ENCODE measurements around the gene RASGRF2.
"Not testable (repeated sequence)": the region's sequence is repeated elsewhere in the genome, so short reads cannot be mapped to it uniquely, and the experiment has no call there.

Gene RASGRF2

GRCh38 chr5:81239613-81240012, 279.4 kb downstream of the RASGRF2 start:
- DNase-seq (ENCODE audit: low read depth in 2 of 2), result no peak

- DNase-seq (ENCODE audit: low read depth in 2 of 2), result no peak
Observed at GRCh38 chr5:81241001-81241400, 280.8 kb downstream of the RASGRF2 start.

- no peak for DNase-seq (ENCODE audit: low read depth in 2 of 2)
Observed at GRCh38 chr5:81241961-81242648, 281.9 kb downstream of the RASGRF2 start.

DNA sequence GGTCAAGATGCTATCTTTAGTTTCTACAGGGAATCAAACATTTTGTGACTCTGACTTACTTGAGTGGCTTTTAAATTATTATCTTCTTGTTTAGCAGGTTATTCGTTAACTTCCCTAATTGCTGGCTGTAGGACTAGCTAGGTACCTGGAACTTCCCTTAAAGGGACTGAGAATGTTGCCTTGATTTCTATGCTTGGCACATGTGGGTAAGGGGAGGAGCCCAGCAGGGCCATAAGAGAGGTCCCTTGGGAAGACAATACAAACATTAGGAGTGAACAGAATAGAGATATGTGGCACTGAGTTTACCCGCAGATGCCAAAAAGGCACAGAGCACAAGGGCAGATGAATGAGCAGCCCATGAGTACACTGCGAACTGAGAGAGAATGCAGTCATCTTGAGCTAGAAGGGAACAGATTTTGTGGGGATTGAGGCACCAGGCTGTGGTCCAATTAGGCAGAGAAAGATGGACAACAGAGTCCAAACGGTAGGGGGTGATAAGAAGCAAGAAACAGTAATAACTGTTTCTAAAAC, 282.8 kb downstream of the RASGRF2 start:
- no peak for DNase-seq (ENCODE audit: low read depth in 2 of 2)

DNA sequence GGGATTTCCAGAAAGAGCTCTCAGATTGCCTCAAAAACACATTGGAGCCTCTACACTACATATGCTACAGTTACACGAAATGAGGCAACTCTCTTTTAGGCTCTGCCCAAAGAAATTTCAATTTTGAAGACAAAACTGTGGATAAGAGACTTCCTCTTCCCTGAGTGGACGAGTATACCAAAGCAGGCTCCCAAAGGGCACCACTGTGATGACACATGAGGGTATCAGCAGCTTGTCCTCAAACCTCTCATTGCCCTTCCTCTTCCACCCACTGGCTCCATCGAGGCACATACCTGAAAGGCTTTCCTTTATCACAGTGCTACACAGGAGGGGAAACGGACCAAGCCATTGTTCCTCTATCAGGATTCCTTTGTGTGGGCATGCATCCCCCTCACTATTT, 284.3 kb downstream of the RASGRF2 start:
- DNase-seq (ENCODE audit: low read depth in 2 of 2), result no peak

DNA sequence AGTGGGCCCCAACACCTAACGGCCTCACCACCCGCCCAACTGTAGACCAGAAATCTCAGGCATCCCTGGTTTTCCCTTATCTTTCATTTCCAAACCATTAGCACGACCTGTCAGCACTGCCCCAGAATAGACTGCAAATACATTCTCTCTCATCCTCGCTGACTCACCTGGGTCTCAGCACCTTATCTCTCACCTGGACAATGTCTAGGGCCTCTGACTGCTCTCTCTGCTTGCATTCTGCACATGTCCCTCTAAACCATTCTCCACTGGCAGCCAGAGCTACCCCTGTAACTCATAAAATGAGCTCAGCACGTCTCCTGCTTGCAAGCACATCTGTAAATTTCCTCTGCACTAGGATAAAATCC, 285.7 kb downstream of the RASGRF2 start:
- no peak for DNase-seq (ENCODE audit: low read depth in 2 of 2)

DNA sequence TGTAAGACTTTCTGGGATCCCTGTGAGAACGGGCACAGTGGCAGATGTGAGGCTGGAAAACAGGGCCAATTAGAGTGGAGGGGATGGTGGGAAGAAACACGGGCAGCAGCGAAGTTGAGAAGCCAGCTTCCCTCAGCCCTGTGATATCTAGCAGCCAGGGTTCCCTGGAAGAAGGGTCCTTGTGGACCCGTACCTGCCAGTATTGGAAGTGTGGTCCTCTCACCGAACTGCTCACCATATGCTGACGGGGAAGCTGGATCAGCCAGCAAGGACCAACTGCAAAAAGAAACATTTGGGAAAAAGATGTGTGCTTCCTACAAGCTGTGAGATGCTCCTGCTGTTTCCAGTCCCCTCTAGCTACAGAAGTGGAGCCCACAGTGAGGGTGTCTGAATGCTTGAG, 286.5 kb downstream of the RASGRF2 start:
- no peak for DNase-seq (ENCODE audit: low read depth in 2 of 2)

- no peak for DNase-seq (ENCODE audit: low read depth in 2 of 2)
Observed at GRCh38 chr5:81247441-81247972, 287.3 kb downstream of the RASGRF2 start.

GRCh38 chr5:81249240-81249639, 289.1 kb downstream of the RASGRF2 start:
- DNase-seq (ENCODE audit: low read depth in 2 of 2), result no peak

DNA sequence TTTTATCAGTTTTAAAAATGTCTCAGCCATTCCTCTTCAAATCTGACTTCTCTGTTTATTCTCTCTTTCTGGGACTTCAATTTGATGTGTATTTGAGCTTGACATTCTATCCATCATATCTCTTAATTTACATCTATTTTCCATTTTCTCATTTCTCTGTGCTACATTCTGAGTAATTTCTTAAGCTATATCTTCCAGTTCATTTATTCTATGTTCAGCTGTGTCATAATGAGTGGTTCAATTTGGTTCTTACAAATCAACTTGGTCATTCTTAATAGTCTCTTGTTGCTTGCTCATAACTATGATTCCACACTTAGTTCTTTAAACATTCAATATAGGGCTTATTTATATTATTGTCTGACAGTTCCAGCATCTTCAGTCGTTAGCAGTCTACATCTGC, 289.8 kb downstream of the RASGRF2 start:
- DNase-seq (ENCODE audit: low read depth in 2 of 2), result no peak

DNA sequence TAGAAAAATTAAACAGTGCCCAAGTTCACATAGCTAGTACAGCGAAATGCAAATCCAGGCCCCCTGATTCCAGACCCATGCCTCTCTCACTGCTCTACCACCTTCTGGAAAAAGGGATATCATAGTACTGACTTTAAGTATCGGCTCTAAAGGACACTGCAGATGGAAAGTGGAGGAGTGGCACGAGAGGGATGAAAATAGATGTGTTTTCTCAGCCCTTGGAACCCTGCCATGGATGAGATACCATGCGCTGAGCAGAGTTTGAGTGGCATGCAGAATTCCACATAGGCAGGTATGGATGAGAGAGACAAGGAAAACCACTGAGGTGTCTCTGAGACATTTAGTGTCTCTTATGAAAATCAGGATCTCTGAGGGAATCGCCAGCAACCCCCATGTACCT, 291.8 kb downstream of the RASGRF2 start:
- no peak for DNase-seq (ENCODE audit: low read depth in 2 of 2)

GRCh38 chr5:81252904-81253303, 292.7 kb downstream of the RASGRF2 start:
- DNase-seq (ENCODE audit: low read depth in 2 of 2), result no peak

DNA sequence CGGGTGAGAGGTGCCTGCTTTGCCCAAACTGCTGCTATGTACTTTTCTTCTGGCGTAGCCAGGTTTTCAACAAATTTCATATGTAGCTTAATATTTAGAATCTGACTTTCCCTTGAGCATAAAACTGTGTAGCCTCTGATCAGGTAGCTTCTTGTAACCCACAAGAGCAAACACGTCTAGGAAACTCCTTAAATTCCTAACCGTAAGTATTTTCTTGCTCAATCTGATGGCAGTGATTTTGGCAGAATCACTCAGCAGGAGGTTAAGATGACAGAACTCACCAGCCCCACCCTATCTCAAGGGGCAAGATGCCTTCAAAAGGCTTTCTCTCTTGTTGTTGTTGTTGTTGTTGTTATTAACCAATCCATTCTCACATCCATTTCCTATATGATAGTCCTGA, 293.7 kb downstream of the RASGRF2 start:
- no peak for DNase-seq (ENCODE audit: low read depth in 2 of 2)

DNA sequence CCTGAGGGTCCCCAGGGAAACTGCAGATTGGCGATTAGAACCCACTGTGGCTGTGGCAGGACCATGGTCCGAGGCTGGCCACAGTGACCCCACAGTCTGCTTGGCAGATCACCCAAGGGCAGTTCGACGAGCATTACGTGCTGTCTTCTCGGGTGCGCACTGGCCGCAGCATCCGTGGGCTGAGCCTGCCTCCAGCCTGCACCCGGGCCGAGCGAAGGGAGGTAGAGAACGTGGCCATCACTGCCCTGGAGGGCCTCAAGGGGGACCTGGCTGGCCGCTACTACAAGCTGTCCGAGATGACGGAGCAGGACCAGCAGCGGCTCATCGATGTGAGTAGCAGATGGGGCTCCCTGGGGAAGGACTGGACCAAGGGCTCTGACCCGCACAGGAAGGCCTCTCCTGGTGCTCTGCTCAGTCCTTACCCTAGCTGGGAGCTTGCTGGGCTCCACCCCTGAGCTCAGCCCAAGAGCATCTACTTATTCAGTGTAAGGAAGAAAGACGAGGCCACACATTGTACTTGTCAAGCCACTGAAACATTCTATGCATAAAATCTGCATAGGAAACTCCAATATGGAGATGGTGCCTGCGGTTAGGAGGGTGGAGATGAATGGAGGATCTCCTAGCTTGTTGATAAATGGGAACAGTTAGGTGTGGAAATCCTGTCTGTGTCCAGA, 294.9 kb downstream of the RASGRF2 start:
- no peak for DNase-seq (ENCODE audit: low read depth in 2 of 2)

DNA sequence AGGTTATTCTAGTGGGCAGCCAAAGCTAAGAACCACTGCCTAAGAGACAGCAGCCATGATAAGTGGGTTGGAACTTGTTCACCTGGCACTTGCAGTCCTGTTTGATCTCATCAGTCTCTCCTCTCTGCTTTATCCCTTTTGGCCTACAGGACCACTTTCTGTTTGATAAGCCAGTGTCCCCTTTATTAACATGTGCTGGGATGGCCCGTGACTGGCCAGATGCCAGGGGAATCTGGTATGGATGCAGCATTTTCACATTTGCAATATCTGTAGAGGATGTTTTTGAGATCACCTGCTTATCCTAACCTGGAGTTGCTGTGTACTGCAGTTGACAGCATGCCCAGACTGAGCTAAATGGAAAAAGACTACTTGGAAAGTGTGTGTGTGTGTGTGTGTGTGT, 296.6 kb downstream of the RASGRF2 start:
- DNase-seq (ENCODE audit: low read depth in 2 of 2), result no peak

DNA sequence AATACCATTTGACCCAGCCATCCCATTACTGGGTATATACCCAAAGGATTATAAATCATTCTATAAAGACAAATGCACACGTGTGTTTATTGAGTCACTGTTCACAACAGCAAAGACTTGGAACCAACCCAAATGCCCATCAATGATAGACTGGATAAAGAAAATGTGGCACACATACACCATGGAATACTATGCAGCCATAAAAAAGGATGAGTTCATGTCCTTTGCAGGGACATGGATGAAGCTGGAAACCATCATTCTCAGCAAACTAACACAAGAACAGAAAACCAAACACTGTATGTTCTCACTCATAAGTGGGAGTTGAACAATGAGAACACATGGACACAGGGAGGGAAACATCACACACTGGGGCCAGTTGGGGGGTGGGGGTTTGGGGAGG, 302.6 kb downstream of the RASGRF2 start:
- not testable (repeated sequence) for DNase-seq (ENCODE audit: low read depth in 2 of 2)

DNA sequence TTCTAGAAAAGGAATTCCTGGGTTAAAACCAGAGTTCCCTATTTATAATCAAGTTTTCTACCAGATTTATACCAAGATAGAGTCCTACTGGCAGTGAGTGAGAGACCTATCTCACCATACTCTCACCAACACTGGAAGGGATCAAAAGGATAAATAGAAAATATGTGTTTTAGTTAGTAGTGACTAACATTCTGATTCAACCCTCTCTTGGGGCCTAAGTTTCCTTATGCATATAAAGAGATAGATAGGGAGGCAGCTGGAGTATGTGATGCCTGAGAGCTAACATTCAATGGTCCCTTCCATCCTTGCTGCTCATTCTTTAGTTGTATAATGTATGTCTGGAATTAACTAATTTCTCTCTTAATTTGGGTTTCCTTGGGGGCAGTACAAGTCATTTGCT, 304.9 kb downstream of the RASGRF2 start:
- DNase-seq (ENCODE audit: low read depth in 2 of 2), result no peak

DNA sequence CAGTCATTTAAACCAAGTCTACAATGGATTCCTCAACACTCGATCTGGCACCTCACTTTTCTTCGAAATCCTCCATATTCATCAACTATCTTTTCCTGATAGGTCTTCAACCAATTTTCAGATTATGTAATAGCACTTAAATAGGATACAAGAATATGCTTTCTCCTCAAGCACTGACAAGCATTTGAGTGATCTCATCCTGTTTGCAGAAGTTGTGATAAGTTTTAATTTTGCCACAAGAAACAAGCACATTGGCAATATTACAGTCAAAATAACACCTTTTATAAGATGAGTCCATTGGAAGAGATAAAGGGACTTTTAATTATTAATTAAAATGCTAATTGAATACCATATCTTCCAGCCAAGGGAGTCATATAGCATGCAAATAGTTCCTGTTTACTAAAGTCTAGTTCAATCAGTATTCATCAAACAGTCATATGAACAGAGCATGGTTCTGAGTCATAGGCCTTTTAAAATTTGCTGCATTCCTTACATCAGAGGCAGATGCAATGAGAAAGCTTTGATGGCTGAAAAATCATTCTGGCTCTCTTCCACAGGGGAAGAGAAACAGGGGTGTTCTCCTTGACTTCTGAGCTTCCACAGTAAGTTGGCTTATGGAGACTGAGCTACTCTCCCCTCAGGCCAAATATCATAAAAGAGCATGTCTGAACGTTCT, 308.5 kb downstream of the RASGRF2 start:
- DNase-seq (ENCODE audit: low read depth in 2 of 2), result no peak

GRCh38 chr5:81269751-81270393, 309.7 kb downstream of the RASGRF2 start:
- no peak for DNase-seq (ENCODE audit: low read depth in 2 of 2)

DNA sequence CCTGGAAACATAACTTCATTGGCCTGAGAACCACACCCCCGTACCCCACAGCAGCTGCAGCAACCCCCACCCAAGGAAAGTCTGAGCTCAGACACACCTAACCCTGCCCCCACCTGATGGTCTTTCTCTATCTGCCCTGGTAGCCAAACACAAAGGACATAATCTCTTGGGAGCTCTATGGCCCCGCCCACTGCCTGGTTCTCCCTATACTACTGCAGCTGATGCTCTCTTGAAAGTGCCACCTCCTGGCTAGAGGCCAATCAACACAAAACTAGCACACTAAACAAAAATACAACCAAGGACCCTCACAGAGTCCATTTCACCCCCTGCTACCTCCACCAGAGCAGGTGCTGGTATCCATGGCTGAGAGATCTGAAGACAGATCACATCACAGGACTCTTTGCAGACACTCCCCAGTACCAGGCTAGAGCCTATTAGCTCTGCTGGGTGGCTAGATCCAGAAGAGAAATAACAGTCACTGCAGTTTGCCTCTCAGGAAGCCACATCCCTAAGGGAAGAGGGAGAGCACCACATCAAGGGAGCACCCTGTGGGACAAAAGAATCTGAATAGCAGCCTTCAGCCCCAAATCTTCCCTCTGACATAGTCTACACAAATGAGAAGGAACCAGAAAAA, 310.3 kb downstream of the RASGRF2 start:
- not testable (repeated sequence) for DNase-seq (ENCODE audit: low read depth in 2 of 2)

Measured in stimulated activated CD8-positive, alpha-beta memory T cell treated with anti-CD3 and anti-CD28 coated beads, Interleukin-7, amount 100 ng/mL, for 4 hours (primary cell).